HepG2 (cell line): ENCODE results near the gene HOXD1. TPM values are rescaled to one million over a fixed set of nuclear protein-coding genes. Genes with fewer than 3 reads are reported as not detected.

ENCODE experiments used
- AFF4 ChIP-seq: sonication (generic); formaldehyde crosslinking; IDR thresholded peaks from 2 replicates; pipeline ENCODE4 v1.4.0; 2020; ENCODE audit warnings: missing genetic modification reagents
- ATF6 ChIP-seq: sonication (generic); formaldehyde crosslinking; conservative IDR thresholded peaks from 2 replicates; pipeline ENCODE4 v1.4.0; 2020; ENCODE audit warnings: missing genetic modification reagents
- ATM ChIP-seq: fragments of 450-650 bp; IDR thresholded peaks from 2 replicates; pipeline ENCODE4 v1.7.1; 2017; ENCODE audit warnings: mild to moderate bottlenecking, borderline replicate concordance
- DPF2 ChIP-seq: sonication (generic); formaldehyde crosslinking; IDR thresholded peaks from 2 replicates; pipeline ENCODE4 v1.4.0; 2020; ENCODE audit warnings: mild to moderate bottlenecking, low read depth, missing genetic modification reagents, borderline replicate concordance
- ISL2 ChIP-seq: sonication (generic); formaldehyde crosslinking; IDR thresholded peaks from 2 replicates; pipeline ENCODE4 v1.5.0; 2020; ENCODE audit warnings: missing genetic modification reagents
- LCORL ChIP-seq, 2 experiments: fragments of 450-650 bp in 1 of 2; sonication (generic) in 1 of 2; formaldehyde crosslinking in 1 of 2; IDR thresholded peaks; 2 replicates each; pipeline versions ENCODE4 v1.5.0 to v1.6.1; 2017 to 2020; ENCODE audit warnings: antibody characterized with exemption in 1 of 2, missing genetic modification reagents in 1 of 2
- MIER3 ChIP-seq: IDR thresholded peaks from 2 replicates; pipeline ENCODE4 v1.6.1; 2016; ENCODE audit warnings: missing compliant biosample characterization, borderline replicate concordance
- NR2F2 ChIP-seq: IDR thresholded peaks from 2 replicates; pipeline ENCODE4 v1.6.1; 2012; ENCODE audit warnings: low read depth, inconsistent platforms, borderline replicate concordance
- ONECUT2 ChIP-seq: sonication (generic); formaldehyde crosslinking; IDR thresholded peaks from 2 replicates; pipeline ENCODE4 v1.4.0; 2020; ENCODE audit warnings: missing genetic modification reagents
- ZBTB7A ChIP-seq: sonication (generic); formaldehyde crosslinking; IDR thresholded peaks from 2 replicates; pipeline ENCODE4 v1.8.0; 2022; ENCODE audit warnings: mild to moderate bottlenecking, missing genetic modification reagents
- ZNF451 ChIP-seq: sonication (generic); formaldehyde crosslinking; IDR thresholded peaks from 2 replicates; pipeline ENCODE4 v1.5.0; 2020; ENCODE audit warnings: mild to moderate bottlenecking, missing genetic modification reagents
- ZNF546 ChIP-seq: sonication (generic); formaldehyde crosslinking; conservative IDR thresholded peaks from 2 replicates; pipeline ENCODE4 v1.8.1; 2023; ENCODE audit warnings: mild to moderate bottlenecking, missing genetic modification reagents
- ZNF713 ChIP-seq: sonication (generic); formaldehyde crosslinking; IDR thresholded peaks from 2 replicates; pipeline ENCODE4 v1.4.0; 2020; ENCODE audit warnings: mild to moderate bottlenecking, missing genetic modification reagents
- ZNF781 ChIP-seq: sonication (generic); formaldehyde crosslinking; IDR thresholded peaks from 2 replicates; pipeline ENCODE4 v1.5.1; 2020; ENCODE audit warnings: borderline replicate concordance, mild to moderate bottlenecking, missing genetic modification reagents; ENCODE audit errors: not compliant biosample characterization
- polyA plus RNA-seq, 8 experiments: library from polyadenylated mRNA; depleted of rRNA in 3 of 8; stranded (reverse) in 7 of 8; unstranded in 1 of 8; fragments of >200 nt; fragmentation: Illumina TruSeq in 4 of 8; extraction: Trizol in 4 of 8; gene quantifications; 2 replicates each; pipeline versions ENCODE4 v1.2.1 to v1.2.3, GENCODE V29; 2011 to 2016; ENCODE audit warnings: low read depth in 4 of 8, missing spikeins in 1 of 8, mixed read lengths in 1 of 8; ENCODE audit not compliant: insufficient read depth in 1 of 8
- total RNA-seq, 5 experiments: library from RNA; depleted of rRNA; stranded (reverse); fragments of >200 nt; fragmentation: Illumina TruSeq; extraction: Trizol; gene quantifications; 2 replicates each; pipeline ENCODE4 v1.2.3, GENCODE V29; 2016; ENCODE audit warnings: low read depth in 1 of 5
- TF ChIP-seq, protein P1 (sequence below): sonication (generic); formaldehyde crosslinking; IDR thresholded peaks from 2 replicates; pipeline ENCODE4 v1.5.0; 2020; ENCODE audit warnings: missing genetic modification reagents, mild to moderate bottlenecking, borderline replicate concordance
- TF ChIP-seq, protein P2 (sequence below), 2 experiments: sonication (generic) in 1 of 2; formaldehyde crosslinking in 1 of 2; IDR thresholded peaks; 2 replicates each; pipeline versions ENCODE4 v1.4.0 to v1.6.1; 2016 to 2020; ENCODE audit warnings: borderline replicate concordance in 1 of 2, low read depth in 1 of 2, mild to moderate bottlenecking in 1 of 2, missing genetic modification reagents in 1 of 2

Gene HOXD1
- total and polyA plus RNA-seq, 2 of the 13 experiments (the other 11 are each of a cell fraction or from before 2014, with no cell fraction given), result 10.0 to 22.3 TPM

DNA sequence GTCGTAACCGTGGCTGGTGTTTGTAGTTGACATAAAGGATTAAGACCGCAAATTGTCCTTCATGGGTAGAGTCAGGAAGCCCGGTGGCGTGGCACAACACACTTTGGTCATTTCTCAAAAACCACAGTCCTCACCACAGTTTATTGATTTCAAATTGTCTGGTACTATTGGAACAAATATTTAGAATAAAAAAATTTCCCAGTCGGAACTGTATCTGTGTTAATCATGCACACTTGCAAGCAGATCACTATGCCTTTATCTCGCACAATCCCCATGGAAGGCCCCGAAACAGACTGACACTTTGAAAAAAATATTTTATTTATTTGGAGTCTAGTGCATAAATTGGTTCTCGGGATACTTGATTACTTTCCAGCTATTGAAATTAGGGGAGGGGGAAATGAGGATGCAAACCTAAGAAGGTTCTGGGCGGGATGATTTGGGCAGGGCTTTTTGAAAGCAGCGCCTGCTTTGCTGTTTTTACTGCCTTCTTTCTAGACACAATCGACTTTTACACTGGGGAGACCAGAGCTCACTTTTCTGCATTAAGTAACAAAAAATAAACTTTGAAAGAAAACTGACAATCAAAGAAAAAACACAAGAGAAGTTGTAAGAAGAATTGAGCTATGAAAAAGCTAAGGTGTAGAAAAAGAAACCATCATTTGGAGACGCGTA, 15.4 kb upstream of the HOXD1 start (continued):
- TF ChIP-seq ATF6 (CRISPR knock-in tag) (no peak), LCORL (IDR thresholded peaks at IDR 0.05) (no peak), LCORL (CRISPR knock-in tag; IDR thresholded peaks at IDR 0.05) (no peak), ZBTB7A (CRISPR knock-in tag) (no peak), NR2F2 (no peak), AFF4 (CRISPR knock-in tag) (no peak), ZNF451 (CRISPR knock-in tag) (no peak), ATM (no peak), DPF2 (CRISPR knock-in tag) (0 out of 2 replicates have a peak, but pooled peaks have one; percentile 29), ISL2 (CRISPR knock-in tag) (peak; percentile 79), ONECUT2 (CRISPR knock-in tag) (peak; percentile 77; the same call in 1 of the 2 replicates), ZNF546 (no peak), ZNF713 (CRISPR knock-in tag) (no peak), MIER3 (peak; percentile 43; the same call in 1 of the 2 replicates), ZNF781 (CRISPR knock-in tag) (no peak)
- TF ChIP-seq, protein P1, sequence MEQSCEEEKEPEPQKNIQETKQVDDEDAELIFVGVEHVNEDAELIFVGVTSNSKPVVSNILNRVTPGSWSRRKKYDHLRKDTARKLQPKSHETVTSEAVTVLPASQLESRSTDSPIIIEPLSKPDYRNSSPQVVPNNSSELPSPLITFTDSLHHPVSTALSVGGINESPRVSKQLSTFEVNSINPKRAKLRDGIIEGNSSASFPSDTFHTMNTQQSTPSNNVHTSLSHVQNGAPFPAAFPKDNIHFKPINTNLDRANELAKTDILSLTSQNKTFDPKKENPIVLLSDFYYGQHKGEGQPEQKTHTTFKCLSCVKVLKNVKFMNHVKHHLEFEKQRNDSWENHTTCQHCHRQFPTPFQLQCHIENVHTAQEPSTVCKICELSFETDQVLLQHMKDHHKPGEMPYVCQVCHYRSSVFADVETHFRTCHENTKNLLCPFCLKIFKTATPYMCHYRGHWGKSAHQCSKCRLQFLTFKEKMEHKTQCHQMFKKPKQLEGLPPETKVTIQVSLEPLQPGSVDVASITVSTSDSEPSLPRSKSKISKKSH, result no peak
- TF ChIP-seq, protein P2, sequence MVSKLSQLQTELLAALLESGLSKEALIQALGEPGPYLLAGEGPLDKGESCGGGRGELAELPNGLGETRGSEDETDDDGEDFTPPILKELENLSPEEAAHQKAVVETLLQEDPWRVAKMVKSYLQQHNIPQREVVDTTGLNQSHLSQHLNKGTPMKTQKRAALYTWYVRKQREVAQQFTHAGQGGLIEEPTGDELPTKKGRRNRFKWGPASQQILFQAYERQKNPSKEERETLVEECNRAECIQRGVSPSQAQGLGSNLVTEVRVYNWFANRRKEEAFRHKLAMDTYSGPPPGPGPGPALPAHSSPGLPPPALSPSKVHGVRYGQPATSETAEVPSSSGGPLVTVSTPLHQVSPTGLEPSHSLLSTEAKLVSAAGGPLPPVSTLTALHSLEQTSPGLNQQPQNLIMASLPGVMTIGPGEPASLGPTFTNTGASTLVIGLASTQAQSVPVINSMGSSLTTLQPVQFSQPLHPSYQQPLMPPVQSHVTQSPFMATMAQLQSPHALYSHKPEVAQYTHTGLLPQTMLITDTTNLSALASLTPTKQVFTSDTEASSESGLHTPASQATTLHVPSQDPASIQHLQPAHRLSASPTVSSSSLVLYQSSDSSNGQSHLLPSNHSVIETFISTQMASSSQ (IDR thresholded peaks at IDR 0.05; ENCODE audit: low read depth), result peak; percentile 64
- TF ChIP-seq, protein P2 (CRISPR knock-in tag; IDR thresholded peaks at IDR 0.05; ENCODE audit: borderline replicate concordance), result no peak
